Smooth muscle cell of the brain vasculature (primary cell): Measurements from ENCODE around the gene ATP4A.

Experiments
- DNase-seq: peaks from one replicate; pipeline ENCODE4 v3.0.0-alpha.2; 2012; ENCODE audit warnings: low read depth, low spot score

ATP4A gene

GRCh38 chr19:35565016-35565856, 1.8 kb upstream of the ATP4A start:
- no peak for DNase-seq

GRCh38 chr19:35562776-35563175, 682 bp downstream of the ATP4A start:
- no peak for DNase-seq

DNA sequence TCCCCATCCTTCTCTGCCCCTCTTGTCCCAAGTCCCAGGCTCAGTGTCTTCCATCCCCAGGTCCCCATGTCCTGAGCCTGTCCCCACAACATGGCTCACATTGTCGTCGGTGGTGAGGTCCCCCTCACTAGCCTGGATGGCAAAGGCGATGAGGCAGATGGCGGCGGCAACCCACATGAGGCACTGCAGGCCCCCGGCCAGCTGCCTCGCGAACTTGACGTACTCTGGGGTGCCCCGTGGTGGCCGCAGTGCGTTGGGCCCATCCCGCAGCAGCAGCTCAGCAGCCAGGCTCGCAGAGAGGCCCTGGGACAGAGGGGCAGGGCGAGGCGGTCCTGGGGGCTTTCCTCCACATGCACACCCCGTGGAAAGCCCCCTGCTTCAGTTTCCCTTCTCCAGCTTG, 1.1 kb downstream of the ATP4A start:
- no peak for DNase-seq

DNA sequence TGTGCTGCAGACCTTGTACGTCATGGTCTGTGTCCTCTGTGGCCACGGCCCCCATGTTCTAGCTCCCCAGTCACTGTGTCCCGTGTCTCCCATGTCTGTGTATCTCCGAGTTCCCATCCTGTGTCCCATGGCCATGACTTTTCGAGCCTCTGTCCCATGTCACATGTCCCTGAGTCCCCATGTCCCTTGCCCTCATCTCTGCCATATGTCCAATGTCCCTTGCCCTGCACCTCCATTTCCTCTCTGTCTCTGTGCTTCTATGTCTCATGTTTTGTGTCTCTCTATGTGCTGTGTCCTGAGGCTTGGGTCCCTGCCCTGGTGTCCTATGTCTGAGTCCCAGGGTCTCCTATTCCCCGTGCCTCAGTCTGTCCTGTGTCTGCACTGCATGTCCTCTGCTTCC, 2.0 kb downstream of the ATP4A start:
- no peak for DNase-seq

GRCh38 chr19:35560677-35561076, 2.8 kb downstream of the ATP4A start:
- DNase-seq = no peak

GRCh38 chr19:35560271-35560670, 3.2 kb downstream of the ATP4A start:
- DNase-seq = no peak

DNA sequence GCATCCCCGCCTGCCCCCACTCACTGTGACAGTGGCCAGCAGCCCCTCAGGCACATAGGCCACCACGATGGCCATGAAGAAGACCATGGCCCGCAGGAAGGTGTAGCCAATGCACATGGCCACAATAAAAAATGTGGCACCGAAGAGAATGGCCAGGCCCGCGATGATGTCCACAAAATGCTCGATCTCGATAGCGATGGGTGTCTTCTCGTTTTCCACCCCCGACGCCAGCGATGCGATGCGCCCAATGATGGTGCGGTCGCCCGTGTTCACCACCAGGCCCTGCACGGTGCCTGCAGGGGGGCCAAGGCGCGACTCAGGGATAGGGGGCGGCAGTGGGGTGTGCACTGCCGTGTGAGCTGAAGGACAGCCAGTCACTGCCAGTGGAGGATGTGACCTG, 3.7 kb downstream of the ATP4A start:
- DNase-seq = no peak

- no peak for DNase-seq
Measured at GRCh38 chr19:35559281-35559659, 4.2 kb downstream of the ATP4A start.

DNA sequence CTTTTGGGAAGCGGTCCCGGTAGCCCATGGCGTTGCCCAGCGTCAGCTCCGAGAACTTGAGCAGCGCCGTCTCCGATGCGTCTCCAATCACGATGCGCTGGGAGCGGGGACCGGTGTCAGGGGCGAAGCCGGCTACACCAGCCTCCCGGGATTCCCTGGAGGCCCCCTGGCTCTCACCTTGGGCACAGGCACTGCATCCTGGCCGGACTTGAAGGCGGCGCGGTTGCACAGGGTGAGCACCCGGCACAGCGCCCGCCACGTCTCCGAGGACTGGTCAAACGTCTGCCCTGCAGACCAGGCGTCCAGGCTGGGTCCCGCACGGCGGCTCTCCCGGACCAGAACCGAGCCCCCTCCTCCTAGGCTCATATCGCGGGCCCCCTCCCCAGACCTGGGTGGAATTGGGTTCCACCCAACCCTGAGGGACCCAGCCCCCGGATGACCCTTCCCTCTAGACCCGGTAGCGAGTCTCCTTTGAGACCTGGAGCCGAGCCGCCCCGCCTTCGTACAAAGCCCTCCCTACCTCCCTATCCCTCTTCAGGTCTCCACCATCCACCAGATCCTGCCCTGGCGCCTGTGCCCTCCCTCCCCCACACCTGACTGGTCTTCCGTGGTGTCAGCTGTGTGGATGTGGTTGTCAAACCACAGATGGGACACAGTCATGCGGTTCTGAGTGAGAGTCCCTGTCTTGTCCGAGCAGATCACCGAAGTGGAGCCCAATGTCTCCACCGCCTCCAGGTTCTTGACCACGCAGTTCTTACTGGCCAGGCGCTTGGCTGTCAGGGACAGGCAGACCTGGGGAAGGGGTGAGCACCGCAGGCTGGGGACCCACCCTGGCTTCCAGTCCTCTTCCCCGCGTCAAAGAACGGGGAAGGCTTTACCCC, 4.8 kb downstream of the ATP4A start:
- DNase-seq = no peak

- no peak for DNase-seq
Measured at GRCh38 chr19:35557539-35558399, 5.7 kb downstream of the ATP4A start.

- DNase-seq = no peak
Measured at GRCh38 chr19:35556846-35557538, 6.5 kb downstream of the ATP4A start.

- no peak for DNase-seq
Measured at GRCh38 chr19:35556025-35556590, 7.3 kb downstream of the ATP4A start.

GRCh38 chr19:35555301-35556005, 8.0 kb downstream of the ATP4A start:
- no peak for DNase-seq

DNA sequence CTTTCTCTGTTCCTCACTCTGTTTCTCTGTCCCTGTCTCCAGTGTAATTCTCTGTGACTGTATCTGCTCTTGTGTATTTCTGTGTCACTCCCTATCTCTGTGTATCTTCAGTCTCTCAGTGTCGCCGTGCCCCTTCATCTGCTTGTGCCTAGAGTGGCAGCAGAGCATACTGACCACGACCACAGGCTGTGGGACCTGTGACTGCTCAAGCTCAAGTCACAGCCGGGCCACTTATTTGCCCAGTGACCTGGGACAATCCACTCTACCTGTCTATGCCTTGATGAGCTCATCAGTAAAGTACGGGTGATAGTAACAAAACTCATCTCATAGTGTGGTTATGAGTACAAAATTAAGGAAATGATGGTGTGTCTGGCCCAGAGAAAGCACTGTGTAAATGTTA, 9.4 kb downstream of the ATP4A start:
- no peak for DNase-seq

- no peak for DNase-seq
Measured at GRCh38 chr19:35553385-35554000, 10.0 kb downstream of the ATP4A start.

DNA sequence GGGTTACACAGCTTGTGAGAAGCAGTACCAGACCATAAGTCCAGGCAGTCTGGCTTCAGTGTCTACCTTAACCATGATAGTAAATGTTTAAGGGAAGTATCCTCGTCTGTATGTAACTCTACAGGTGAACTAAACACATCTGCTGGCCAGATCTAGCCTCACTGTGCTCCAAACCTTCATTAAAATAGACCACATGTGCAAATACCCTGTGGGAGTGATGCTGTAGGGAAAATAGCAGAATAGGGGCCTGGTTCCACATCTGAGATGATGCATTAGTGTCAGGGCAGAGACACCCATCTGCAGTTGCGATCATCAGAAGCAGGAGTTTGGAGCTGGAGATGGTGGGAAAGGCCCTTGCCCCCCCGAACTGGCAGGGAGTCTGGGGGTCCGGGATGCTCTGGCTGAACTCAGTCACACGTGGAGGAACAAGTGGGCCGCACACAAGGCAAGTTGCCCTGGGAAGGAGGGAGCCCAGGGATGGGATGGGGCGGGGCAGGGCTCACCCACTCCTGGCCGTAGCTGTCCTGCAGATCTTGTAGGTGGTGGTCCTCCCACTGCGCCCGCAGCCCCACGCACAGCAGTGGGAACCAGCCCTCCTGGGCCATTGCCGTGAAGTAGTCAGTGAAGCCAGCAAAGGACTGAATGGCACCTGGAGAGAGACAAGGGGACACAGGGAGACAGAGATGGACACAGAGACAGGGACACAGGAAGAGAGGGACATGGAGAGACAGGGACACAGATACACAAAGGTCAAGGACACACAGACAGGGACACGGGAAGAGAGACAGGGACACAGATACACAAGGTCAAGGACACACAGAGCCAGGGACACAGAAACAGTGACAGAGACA, 10.7 kb downstream of the ATP4A start:
- DNase-seq = no peak

DNA sequence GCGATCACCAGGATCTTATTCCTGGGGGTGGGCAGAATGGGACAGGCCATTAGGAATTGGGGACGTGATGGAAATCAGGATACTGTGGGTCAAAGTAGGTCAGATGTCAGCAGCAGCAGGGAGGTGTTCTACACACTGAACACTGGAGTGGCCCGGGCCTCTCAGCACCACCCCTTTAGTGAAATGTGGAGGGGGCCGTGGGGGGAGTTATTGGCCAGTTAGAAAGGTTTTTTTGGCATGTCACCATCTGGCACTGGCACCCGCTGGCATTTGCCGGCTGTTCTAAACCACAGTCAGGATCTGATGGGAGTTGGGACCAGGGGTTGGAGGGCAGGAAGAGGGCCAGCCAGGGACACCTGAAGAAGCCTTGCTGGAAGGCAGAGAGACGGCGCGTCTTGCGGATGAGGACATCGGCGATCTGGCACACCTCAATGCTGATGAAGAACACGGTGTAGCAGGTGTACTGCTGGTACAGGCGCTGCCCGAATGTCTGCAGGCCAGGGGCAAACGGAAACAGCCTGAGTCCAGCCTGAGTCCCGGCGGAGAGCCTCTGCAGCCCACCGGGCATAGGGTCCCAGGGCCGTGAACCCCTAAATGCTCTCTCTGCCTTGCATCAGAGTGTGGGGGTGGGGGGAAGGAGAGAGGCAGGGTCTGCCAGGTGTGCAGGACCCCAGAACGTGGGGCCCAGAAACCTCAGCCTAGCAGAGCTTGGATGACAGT, 12.2 kb downstream of the ATP4A start:
- DNase-seq = no peak

DNA sequence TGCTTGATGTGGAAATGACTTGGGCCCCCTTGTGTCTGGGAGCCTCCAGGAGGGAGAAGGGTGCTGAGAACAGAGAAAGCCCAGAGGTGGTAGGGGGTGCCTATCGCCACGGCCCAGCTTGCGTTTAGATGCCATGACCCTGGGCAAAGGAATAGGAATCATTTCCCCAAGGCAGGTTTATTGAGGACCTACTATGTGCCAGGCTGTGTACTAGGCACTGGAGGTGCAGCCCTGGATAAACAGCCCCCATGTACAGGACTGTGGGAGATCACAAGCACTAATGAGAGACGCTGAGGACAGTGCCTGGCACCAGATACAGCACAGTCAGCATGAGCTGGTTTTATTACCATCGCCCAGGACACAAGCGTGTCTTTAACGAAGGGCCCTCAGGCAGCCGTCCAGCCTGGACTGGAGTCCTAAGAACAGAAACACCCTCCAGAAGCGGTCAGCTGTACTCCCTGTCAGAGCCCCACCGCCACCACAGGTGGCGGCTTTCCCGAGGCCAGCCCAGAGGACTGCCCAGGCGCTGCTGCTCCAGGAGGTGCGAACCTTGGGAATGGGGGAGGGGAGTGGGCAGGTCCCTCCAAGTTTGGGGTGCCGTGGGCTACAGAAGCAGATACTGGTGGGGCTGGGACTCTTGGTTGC, 13.5 kb downstream of the ATP4A start:
- no peak for DNase-seq
